Measurements from ENCODE around the gene CCDC148.

GRCh38 chr2:158464426-158465281, 8.1 kb upstream of the CCDC148 start:
- TF ChIP-seq CTCF (IDR thresholded peaks at IDR 0.05; ENCODE audit: extremely low read depth in 1 of 2, insufficient read depth in 1 of 2, low read depth in 1 of 2, low read length in 2 of 2) (peak; percentile 41 to 42), MYC (IDR thresholded peaks at IDR 0.05; ENCODE audit: low read depth, low read length) (no peak)

Measured in endothelial cell of umbilical vein (primary cell).